Left lung (tissue), 10 donors: Measurements from ENCODE around the gene FYB1. TPM values are rescaled to one million over a fixed set of nuclear protein-coding genes. Genes with fewer than 3 reads are reported as not detected.
A peak's percentile ranks its signal among the peaks of the same experiment; 100 is the strongest.

Source experiments
- ATAC-seq: fragments of 200-7000 bp; cut with Tn5 transposase; one replicate; pipeline ENCODE4 v1.9.1; 2020; ENCODE audit warnings: moderate library complexity
- DNase-seq, 4 donors: peaks; one replicate each; pipeline ENCODE4 v3.0.0-alpha.2; 2013 to 2020
- H3K27ac ChIP-seq, 2 donors: fragments of 200-600 bp; sonication (generic) in 1 of 2; one replicate each; pipeline versions ENCODE4 v1.5.0 to v1.8.0; 2020 to 2021
- H3K27me3 ChIP-seq, 2 donors: fragments of 200-600 bp; sonication (generic) in 1 of 2; one replicate each; pipeline versions ENCODE4 v1.5.0 to v1.8.0; 2020 to 2021
- H3K36me3 ChIP-seq, 2 donors: fragments of 200-600 bp; sonication (generic) in 1 of 2; one replicate each; pipeline versions ENCODE4 v1.5.0 to v1.8.0; 2020 to 2021
- H3K4me1 ChIP-seq, 2 donors: fragments of 200-600 bp; one replicate each; pipeline ENCODE4 v1.8.0; 2021
- H3K4me3 ChIP-seq, 2 donors: fragments of 200-600 bp; sonication (generic) in 1 of 2; one replicate each; pipeline versions ENCODE4 v1.5.0 to v1.8.0; 2020 to 2021; ENCODE audit warnings: mild to moderate bottlenecking in 1 of 2
- H3K9me3 ChIP-seq, 2 donors: fragments of 200-600 bp; sonication (generic) in 1 of 2; one replicate each; pipeline versions ENCODE4 v1.5.0 to v1.8.0; 2020 to 2021
- CTCF ChIP-seq, 2 donors: fragments of 200-600 bp; sonication (generic) in 1 of 2; IDR thresholded peaks; one replicate each; pipeline versions ENCODE4 v1.5.0 to v1.8.0; 2021; ENCODE audit warnings: antibody characterized with exemption in 2 of 2
- intact Hi-C, 2 donors: fragments of 100-400 bp; cut with DNase I; formaldehyde crosslinking; loops; one replicate each; pipeline versions ENCODE4 v1.11.2 to v1.14.2; 2022
- polyA plus RNA-seq, 6 donors: library from polyadenylated mRNA; unstranded; fragments of 120-200 nt; gene quantifications; one replicate each; pipeline ENCODE4 v1.2.1, GENCODE V29; 2013; ENCODE audit not compliant: insufficient read length in 6 of 6
- total RNA-seq, 2 donors: library from RNA; stranded (reverse); fragmentation: NEBNext Ultra II Directional; extraction: Animal tissue kit (Norgen Biotek cat#: 25700); gene quantifications; one replicate each; pipeline ENCODE4 v1.2.1, GENCODE V29; 2021
- donor health status: DM: no; HTN: yes; CAD: no.
- donor health status: DM: no; HTN: no; CAD: no.

The FYB1 gene
- total and polyA plus RNA-seq, 8 donors: 3.4 to 93.7 (median 4.4) TPM

GRCh38 chr5:39228596-39228995, 9.2 kb upstream of the FYB1 start:
- Histone ChIP-seq H3K4me1 (peaks cover 0 to 36% of the 10 kb centered on the region in 2 donors), H3K36me3 (no peaks in the 10 kb centered on the region), H3K4me3 (no peak overlapping the region), H3K27me3 (no peaks in the 10 kb centered on the region), H3K9me3 (no peaks in the 10 kb centered on the region), H3K27ac (peak overlapping the region in 1 of 2 donors; percentile 30)
- intact Hi-C loops: loop anchor here in 1 of 2 donors (10.0 kb wide), 1 partner anchor 336 kb away; no protein-coding TSS in a partner anchor
- ATAC-seq: no peak
- no peak for DNase-seq
- TF ChIP-seq CTCF (IDR thresholded peaks at IDR 0.05): no peak

GRCh38 chr5:39226558-39226957, 7.2 kb upstream of the FYB1 start:
- Histone ChIP-seq H3K27ac (no peak overlapping the region), H3K4me1 (peaks cover 0 to 46% of the 10 kb centered on the region in 2 donors), H3K36me3 (no peaks in the 10 kb centered on the region), H3K27me3 (no peaks in the 10 kb centered on the region), H3K9me3 (no peaks in the 10 kb centered on the region), H3K4me3 (no peak overlapping the region)
- intact Hi-C loops: loop anchor here in 1 of 2 donors (10.0 kb wide), 1 partner anchor 338 kb away; no protein-coding TSS in a partner anchor
- no peak for ATAC-seq
- DNase-seq: no peak
- TF ChIP-seq CTCF (IDR thresholded peaks at IDR 0.05): no peak

- Histone ChIP-seq H3K27me3 (no peaks in the 10 kb centered on the region), H3K4me3 (no peak overlapping the region), H3K27ac (no peak overlapping the region), H3K36me3 (no peaks in the 10 kb centered on the region), H3K9me3 (no peaks in the 10 kb centered on the region), H3K4me1 (peaks cover 0 to 44% of the 10 kb centered on the region in 2 donors)
- ATAC-seq: no peak
- intact Hi-C loops: loop anchor here in 1 of 2 donors (10.0 kb wide), 1 partner anchor 339 kb away; no protein-coding TSS in a partner anchor
- no peak for DNase-seq
- no peak for TF ChIP-seq CTCF (IDR thresholded peaks at IDR 0.05)
Observed at GRCh38 chr5:39226100-39226451, 6.7 kb upstream of the FYB1 start.

- Histone ChIP-seq H3K27me3 (no peaks in the 10 kb centered on the region), H3K27ac (no peak overlapping the region), H3K9me3 (no peaks in the 10 kb centered on the region), H3K4me3 (no peak overlapping the region), H3K4me1 (peaks cover 0 to 48% of the 10 kb centered on the region in 2 donors), H3K36me3 (no peaks in the 10 kb centered on the region)
- intact Hi-C loops: loop anchor here in 1 of 2 donors (10.0 kb wide), 1 partner anchor 339 kb away; no protein-coding TSS in a partner anchor
- ATAC-seq (no peak), DNase-seq (no peak)
- TF ChIP-seq CTCF (IDR thresholded peaks at IDR 0.05): no peak
Observed at GRCh38 chr5:39225405-39226099, 6.2 kb upstream of the FYB1 start.

GRCh38 chr5:39224196-39224761, 4.9 kb upstream of the FYB1 start:
- H3K27ac ChIP-seq: peak overlapping the region; percentile 5 to 85
- ATAC-seq: peak; percentile 67
- intact Hi-C loops: loop anchor here in 1 of 2 donors (10.0 kb wide), 1 partner anchor 341 kb away; no protein-coding TSS in a partner anchor

More at GRCh38 chr5:39224196-39224761, 4.9 kb upstream of the FYB1 start:
- DNase-seq: peak in 2 of 4 donors; percentile 68 to 75
- Histone ChIP-seq H3K36me3 (no peaks in the 10 kb centered on the region), H3K4me3 (no peak overlapping the region), H3K27me3 (no peaks in the 10 kb centered on the region), H3K4me1 (peaks cover 0 to 57% of the 10 kb centered on the region in 2 donors), H3K9me3 (no peaks in the 10 kb centered on the region)
- no peak for TF ChIP-seq CTCF (IDR thresholded peaks at IDR 0.05)
